Stimulated activated CD8-positive, alpha-beta memory T cell treated with anti-CD3 and anti-CD28 coated beads, Interleukin-4, amount 100 ng/mL, for 24 hours (primary cell): Measurements from ENCODE around the gene NFIB.

ENCODE experiments used
- DNase-seq: peaks from one replicate; pipeline ENCODE4 v3.0.0-alpha.2; 2020; ENCODE audit warnings: low read depth

NFIB gene

DNA sequence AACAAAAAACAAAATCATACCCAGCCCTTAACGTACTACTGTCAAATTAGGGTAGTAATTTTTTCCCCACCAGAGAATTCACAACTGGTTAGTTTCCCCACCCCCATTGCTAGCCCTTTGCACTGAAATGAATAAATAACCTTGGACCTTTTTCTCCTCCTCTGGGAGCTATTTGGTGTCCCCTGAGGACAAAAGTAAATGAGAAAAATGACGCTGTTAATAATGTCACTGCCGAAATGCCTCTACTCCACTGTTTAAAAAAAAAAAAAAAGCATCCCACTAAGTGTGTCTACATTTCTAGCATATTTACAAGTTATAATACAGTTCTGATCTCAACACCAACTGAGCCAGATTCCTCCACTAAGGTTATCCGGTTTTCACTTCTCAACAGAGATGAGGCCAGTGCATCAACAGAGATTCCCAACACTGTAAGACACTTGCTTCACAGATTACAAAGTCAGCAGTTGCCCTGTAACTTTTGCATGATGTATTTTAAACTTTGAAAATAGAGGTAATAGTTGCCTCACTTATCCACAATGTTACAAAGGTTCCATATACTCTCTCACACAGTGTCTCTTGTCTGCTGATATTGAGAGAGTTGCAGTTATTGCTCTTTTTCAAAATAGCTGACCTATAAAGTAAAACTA lies 5.1 kb upstream of the NFIB start:
- no peak for DNase-seq

- DNase-seq, result no peak
Observed at GRCh38 chr9:14318361-14318760, 4.4 kb upstream of the NFIB start.

DNA sequence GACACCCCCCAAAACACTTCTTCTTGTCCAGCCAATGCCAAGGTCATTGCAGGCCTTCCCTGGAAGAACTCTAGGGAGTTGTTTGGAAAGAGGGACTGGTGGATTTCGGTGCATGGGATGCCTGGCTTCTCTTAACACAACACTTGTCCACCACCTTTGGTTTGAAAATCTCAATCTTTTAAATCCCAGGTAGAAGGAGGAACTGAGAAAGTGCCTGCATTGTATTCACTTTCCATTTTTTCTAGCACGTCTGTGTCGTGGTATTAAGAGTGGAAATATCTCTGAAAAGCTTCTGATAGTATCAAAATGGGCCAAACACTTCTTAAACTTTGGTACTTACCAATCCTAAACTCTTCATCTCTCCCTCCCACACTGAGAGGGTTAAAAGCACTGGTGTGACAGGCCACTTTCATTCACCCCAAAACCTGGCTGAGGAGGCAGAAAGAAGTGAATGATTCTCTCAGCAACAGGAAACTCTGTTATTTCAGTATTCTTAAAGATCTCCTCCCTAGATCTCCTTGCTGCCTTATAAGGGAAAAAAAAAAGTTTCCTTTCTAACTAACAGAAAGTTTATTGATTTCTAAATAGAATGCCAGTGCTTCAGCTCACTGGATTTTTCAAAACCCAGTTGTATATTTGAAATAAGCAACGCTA lies 3.9 kb upstream of the NFIB start:
- no peak for DNase-seq

- no peak for DNase-seq
Observed at GRCh38 chr9:14316602-14317300, 2.8 kb upstream of the NFIB start.

DNA sequence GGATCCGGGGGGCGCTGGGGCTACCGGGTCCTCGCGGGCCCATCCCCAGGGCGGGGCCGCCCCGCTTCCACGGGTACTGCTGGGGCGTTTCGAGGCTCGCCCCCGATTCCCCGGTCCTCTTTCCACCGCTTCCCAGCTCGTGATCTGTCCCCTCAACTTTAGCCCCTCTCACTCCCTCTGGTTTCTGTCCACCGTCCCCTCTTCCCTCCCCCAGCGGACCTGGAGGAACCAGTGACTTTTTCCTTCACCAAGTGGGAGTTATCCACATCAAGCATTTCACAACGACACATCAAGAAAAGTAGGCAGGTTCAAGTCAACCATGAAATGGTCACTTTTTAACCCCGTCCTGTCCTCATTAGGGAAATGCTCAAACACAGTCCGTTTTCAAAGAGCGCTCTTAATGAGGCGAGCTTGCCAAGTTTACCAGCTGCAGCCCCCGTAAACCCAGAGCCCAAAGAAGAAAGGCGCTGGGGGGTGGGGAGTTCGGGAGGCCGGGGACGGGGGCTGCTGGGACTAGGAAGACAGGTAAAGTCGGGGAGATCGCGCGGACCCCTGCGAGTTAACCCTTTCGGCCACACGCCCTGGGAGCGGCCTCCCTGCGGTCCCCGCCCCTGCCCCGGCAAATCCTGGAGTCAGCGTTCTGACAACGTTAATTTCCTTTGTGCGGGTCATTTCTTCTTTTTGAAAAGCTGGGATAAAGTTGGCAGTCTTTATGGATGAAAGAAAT lies 2.1 kb upstream of the NFIB start:
- no peak for DNase-seq

GRCh38 chr9:14314929-14315874 lies 1.3 kb upstream of the NFIB start:
- no peak for DNase-seq

DNA sequence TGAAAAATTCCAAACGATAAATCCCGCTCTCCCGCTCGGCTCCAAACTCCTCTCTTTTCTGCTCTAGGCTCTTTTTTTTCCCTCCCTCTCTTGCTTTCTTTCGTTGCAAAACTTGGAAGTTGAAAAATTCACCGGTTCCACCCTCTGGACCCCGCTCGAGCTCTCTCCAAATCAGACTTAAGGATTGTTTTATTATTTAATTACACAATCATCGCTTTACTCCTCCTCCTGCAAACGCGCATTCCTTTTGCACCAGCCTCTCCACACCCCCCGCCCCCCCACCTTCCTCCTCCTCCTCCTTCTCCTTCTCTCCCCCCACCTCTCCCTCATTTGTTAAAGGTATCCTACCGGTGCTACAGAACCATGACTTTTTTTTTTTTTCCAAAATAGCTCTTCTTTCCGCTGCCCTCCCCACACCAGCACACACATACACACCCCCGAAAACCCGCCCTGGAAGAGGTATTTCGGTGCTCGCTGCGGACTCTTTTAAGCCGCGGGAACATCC lies 535 bp upstream of the NFIB start:
- DNase-seq, result no peak

DNA sequence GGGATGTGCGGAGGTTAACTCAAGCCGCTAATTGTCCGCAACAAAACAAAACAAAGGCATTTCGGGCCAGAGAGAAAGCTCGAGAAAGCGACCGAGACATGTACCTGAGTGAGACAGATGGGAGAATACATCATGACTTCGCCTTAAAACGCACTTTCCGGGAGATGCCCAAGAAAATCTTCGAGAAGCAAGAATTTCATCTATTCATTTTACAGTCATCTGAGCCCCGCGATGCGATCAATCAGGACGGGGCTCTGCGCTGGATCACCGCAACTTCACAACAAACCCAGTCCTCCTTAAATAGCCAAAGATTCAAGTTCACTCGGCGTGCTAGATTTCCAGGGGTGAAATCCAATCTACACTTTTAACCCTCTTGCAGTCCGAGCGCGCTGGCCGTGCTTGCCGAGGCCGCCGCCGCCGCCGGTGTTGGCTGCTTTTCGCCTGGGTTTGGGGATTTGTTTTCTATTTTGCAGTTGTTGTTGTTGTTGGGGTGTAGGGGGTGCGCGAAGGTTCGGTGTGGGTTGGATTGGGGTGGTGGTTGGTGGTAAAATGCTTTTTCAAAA lies 482 bp downstream of the NFIB start:
- DNase-seq, result no peak

DNA sequence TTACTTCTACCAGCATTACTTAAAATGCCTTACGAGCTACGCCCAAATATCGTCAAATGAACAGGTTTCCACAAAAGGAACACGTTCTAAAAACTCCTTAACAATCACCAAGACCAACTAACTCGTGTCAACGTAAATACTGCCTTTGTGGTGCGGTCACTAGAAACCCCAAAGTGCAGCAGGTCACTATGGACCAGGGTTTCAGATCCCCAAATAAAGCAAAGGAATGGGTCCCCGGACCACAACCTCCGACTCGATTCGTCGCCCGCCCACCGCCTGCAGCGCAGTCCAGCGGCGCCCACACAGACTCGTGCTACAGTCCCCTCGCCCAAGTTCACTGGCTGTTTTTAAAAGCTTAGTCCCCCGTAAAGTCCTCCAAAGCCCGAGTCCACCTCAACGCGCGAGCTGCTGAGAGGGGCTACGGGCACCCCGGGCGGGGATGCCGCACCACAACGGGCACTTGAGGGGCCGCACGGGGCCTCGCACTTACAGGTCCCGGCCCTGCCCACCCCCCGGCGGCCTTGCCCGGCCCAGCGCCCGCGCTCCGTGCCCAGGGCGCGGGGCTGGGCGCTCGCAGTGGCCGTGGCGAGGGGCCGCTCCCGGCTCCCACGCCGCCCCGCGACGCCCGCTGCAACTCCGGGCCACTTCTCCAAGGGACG lies 1.1 kb downstream of the NFIB start:
- DNase-seq, result no peak

DNA sequence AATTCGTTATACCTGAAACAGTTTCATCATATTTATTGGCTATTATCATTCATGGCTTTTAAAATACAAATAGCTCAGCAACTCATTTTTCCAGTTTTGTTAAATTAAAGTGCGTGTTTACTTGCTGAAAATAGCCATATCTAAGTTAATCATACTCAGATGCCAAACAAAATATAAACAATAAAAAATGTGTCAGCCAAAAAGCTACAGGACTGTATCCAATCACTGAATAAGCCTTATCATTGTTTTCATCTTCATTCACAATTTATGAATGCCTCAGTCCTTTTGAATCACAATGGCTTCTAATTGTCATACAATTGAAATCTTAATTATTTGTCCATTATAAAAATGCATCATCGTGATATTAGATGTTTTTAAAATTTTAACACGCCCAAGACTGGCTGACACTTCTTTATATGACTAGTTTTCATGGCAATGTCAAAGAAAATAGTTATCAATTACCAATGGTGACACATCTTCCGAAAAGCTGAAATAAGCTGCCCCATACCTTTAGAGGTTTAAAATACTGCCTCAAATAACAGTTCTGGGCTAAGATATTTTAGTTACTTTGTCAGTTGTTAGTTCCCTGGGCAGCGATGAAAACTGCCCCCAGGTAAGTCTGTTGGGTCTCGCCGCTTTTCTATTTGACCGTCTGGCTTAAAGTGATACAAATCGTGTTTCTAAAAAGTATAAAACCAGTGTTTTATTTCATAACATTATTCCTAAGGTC lies 1.8 kb downstream of the NFIB start:
- DNase-seq, result no peak

GRCh38 chr9:14311171-14311949 lies 2.6 kb downstream of the NFIB start:
- DNase-seq, result no peak

DNA sequence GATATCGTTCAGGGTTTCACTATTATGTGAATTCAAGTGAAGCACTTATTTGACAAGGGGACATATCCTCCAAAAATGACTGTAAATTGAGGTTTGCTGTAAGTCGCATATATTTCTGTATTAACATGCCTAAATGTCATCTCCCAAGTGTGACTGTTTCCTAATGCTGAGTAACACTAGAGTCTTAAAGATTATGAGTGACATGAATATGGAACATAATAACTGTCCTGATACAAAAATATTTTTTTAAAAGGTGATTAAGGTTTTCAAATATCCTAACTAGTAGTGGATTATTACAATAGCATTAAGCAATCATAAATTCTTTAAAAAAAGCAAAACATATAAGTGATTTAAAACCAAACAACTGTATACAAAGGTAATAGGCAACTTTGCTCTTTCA lies 3.6 kb downstream of the NFIB start:
- DNase-seq, result no peak

DNA sequence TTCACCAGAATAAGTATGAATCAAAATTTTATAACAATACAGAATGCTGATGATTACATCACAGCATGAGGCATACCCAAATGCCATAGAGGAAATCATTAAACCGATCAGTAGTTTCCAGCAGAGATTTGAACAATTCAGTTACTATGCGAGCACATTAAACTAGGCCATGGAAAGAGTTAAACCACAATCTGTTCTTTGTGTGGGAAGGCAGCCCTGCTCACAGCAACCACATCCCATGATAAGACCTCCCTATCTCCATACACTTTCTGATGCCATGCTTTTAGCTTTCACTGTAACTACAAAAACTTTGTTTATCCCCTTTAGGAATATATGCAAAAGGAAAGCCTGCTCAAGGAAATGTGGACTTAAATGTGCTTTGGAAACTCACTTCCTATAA lies 4.5 kb downstream of the NFIB start:
- no peak for DNase-seq

DNA sequence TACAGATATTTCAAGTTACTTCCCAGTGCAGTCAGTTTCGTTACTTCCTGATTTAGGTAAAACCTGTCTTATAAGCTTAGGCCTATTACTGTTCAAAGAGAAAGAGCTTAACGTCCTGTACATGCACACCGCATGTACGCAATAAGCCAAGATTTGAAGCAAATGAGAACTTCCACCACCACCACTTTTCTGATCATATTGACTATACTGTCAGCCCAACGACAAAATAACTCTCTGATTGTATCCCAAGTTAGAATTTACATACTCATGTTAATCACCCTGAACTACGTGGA lies 5.1 kb downstream of the NFIB start:
- no peak for DNase-seq

DNA sequence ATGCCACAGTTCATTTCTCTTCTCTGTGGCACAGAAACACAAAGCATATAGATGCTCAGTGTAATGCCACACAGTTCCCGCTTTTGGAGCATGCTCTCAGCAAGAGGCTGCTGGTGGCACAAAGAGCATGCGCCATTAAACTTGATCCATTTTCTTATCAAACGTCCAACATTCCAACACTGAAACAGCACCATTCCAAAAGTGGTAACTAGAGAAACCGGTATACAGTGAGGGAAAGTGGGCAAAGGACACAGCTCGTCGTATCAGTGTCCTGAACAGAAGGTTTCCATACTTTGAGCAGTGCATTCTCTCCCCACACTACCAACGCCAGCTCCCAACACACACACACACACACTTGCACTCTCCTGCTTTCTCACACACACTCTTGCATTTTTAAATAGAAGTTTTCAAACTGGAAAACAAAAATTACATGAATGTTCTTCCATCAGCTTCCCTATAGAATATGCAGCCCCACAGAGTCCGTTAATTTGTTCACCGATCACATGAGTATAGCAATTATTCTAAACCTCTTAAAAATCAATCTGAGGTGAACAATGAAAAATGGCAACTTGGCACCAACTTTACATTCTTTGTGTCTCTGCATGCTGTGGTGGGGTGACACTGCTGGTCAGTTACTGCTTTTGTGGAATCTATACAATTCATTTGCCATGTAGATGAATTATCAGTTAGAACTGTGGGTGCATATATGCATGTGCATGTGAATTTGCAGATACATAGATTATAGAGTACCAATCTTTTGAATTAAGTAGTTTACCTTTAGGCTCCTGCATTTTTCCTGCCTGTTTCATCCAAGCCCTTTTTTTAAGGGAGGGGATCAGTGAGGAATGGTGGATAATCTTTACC lies 5.7 kb downstream of the NFIB start:
- no peak for DNase-seq

DNA sequence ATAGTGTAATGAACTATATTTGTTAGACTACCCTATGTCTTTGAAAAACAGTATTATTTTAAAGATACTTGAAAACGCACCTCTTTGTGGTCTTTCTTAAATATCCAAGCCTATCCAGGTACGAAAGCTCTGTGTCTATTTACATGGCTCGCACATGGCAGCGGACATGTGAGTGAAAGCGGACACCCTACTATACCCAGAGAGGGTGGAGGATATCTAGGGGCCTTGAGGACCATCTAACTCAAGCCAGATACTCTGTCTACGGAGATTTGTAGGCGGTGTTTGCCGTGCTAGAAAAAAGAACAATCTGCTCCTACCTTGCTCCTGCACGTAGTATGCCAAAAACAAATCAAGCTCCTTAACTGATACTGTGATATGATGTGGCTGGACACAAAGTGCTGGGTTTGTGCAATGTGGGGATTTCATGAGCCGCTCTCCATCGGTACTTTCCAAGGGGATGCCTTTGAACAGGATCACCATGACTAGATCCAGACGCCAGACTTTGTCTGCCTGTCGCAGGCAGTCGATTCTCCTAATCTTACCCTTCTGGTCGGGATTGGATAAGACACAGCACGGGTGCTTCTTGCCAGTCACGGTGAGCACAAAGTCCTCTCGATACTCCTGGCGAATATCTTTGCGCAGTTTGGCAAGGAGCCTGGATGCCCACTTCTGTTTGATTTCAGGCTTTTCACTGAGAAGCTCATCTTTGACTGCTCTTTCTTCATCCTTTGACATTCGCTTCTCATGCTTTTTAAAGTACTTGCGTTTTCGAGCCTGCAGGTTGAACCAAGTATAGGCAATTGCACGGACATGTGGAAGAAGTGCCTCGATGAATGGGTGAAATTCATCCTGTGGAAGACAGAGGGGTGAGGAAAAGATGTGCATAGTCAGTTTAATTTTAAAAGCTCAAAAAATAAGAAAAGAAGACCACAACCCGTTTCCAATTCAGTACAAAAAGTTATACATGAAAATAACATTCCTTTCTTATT lies 7.0 kb downstream of the NFIB start:
- DNase-seq, result no peak

- DNase-seq, result no peak
Observed at GRCh38 chr9:14306188-14306587, 7.8 kb downstream of the NFIB start.
